IPS-11a (cell line): ENCODE measurements around the gene RAB3B.
"Not testable (repeated sequence)": the region's sequence is repeated elsewhere in the genome, so short reads cannot be mapped to it uniquely, and the experiment has no call there.

ENCODE experiments used
- H3K4me3 ChIP-seq: one replicate; pipeline ENCODE4 v1.5.1; 2013; ENCODE audit warnings: low read depth, low read length, control low read depth

RAB3B gene

DNA sequence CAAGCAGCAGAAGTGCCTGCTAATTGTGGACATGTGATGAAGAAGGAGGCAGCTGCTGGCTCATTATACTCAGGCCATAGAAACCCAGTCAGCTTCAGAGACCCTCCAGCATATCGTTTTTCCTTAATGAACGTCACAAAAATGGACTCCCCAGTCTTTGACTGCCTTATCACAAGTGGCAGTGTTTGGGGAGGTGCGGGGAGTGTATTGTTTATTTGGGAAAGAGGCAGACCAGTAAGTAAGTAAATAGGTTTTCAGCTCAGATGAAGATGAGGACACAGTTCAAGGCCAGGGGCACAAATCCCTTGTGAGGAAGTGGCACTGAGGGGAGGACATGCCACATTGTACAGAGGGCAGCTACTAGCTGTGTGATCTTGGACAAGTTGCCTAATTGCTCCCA is 68.5 kb downstream of the RAB3B start:
- no peak overlapping the region for H3K4me3 ChIP-seq

GRCh38 chr1:51920130-51920529 is 70.4 kb downstream of the RAB3B start:
- H3K4me3 ChIP-seq = no peak overlapping the region

DNA sequence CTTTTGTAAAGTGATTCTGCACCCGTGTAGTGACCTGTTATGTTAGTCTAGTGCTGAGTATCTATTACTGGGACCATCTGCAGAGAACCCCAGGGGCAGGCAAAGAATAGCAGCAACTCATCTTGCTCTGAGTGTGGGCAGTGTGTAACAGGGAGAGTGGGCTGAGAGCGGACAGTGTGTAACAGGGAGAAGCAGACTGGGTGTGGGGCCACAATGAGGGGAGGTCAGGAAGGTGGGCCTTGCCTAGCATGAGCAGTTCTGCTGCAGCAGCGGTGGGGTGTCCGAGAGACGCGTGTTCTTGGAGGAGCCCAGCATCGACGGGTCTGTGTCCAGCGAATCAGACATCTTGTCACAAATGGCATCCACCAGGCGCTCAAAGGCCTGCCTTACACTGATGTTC is 70.8 kb downstream of the RAB3B start:
- H3K4me3 ChIP-seq = no peak overlapping the region

GRCh38 chr1:51916587-51917405 is 73.7 kb downstream of the RAB3B start:
- H3K4me3 ChIP-seq = no peak overlapping the region

DNA sequence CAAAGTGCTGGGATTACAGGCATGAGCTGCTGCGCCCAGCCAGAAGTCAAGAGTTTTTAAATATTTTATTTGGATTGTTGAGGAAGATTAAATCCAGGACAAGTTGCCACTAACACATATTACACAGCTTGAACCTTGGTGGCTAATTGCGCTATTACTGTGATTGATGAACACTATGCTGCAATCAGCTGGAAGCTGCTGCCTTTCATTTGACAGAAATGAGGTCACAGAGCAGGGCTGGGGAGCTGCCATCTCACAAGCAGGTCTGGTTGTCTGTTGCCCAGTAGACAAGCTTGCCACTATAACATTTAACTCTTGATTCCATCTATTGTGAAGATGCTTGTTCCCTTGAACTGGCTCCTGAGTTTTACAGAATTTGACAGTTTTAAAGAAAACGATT is 74.5 kb downstream of the RAB3B start:
- no peak overlapping the region for H3K4me3 ChIP-seq

- H3K4me3 ChIP-seq = no peak overlapping the region
Observed at GRCh38 chr1:51912881-51913280, 77.6 kb downstream of the RAB3B start.

DNA sequence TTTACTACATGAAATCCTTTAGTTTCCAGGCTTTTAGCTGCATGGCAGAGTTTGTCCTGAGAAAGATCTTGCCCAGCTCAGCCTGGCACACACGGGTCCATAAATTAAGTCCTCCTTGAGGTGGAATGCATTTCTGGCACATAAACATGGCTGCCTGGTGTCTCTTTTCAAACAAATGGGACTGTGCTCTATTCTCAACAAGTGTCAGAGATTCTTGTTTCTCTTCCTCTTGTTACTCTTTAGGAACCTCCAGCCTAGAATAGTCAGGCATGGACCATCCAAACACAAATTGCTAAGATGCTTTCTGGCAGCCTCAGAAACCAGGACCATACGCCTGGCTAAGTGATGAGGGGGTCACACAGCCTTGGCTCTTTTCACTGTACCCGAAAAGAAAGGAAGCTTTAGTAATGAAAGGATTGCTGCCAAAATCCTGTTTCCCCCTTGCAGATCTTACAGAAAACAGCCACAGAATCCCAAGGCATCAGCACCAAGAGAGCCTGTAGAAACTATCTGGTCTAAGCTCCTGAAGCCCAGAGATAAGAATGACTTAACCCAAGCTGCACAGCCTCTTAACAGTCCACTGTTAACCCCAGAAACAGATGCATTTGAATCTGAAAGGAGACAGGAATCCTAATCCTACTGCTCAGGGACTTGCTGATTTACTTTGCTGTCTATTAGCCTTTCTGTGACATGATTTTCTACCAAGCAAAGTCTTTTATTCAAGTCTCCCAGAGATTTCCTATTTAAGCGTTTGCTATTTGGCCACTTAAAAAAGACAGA is 80.1 kb downstream of the RAB3B start:
- H3K4me3 ChIP-seq = no peak overlapping the region

GRCh38 chr1:51908499-51908898 is 82.0 kb downstream of the RAB3B start:
- no peak overlapping the region for H3K4me3 ChIP-seq

GRCh38 chr1:51907079-51907702 is 83.3 kb downstream of the RAB3B start:
- no peak overlapping the region for H3K4me3 ChIP-seq

- no peak overlapping the region for H3K4me3 ChIP-seq
Observed at GRCh38 chr1:51906306-51907078, 84.0 kb downstream of the RAB3B start.

DNA sequence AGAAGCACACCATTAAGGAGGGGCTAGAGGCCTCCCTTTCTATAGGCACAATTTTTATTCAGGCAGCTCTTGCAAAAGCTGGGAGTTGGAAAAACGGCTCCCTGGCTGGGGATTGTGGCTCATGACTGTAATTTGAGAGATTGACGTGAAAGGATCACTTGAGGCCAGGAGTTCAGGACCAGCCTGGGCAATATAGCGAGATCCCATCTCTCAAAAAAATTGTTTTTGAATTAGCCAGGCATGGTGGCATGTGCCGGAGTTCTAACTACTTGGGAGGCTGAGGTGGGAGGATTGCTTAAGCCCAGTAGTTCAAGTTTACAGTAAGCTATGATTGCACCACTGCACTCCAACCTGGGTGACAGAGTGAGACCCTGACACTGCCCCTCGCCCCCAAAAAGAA is 88.0 kb downstream of the RAB3B start:
- H3K4me3 ChIP-seq = no peak overlapping the region

- no peak overlapping the region for H3K4me3 ChIP-seq
Observed at GRCh38 chr1:51901151-51901550, 89.3 kb downstream of the RAB3B start.

DNA sequence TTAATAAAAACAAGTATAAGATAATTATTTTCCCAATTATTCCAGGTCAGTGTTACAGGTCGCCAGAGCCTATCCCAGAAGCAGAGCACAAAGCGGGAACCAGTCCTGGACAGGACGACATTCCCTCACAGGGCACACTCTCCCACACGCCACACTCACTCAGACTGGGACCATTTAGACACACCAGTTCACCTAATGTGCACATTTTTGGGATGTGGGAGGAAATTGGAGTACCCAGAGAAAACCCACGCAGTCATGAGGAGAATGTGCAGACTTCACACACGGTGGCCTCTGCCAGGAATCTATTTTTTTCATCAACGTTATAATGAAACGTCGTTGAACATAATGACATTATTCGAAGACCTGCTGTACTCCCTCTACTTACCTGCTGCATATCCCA is 91.5 kb downstream of the RAB3B start:
- no peak overlapping the region for H3K4me3 ChIP-seq

GRCh38 chr1:51898090-51898734 is 92.3 kb downstream of the RAB3B start:
- no peak overlapping the region for H3K4me3 ChIP-seq

DNA sequence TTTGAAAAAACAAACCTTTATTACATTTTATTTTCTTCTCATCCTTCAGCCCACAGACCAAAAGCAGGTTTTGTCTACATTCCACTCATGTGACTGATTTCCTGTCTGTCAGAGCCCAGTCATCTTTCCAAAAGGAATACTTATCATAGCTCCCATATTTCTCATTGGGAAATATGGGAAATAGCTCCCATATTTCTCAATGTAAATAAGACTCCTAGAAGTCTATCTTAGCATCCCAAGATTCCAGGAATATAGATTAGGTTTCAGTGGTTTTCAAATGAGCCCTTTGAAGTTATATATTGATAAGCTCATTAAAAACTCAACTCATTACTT is 92.8 kb downstream of the RAB3B start:
- H3K4me3 ChIP-seq = no peak overlapping the region

DNA sequence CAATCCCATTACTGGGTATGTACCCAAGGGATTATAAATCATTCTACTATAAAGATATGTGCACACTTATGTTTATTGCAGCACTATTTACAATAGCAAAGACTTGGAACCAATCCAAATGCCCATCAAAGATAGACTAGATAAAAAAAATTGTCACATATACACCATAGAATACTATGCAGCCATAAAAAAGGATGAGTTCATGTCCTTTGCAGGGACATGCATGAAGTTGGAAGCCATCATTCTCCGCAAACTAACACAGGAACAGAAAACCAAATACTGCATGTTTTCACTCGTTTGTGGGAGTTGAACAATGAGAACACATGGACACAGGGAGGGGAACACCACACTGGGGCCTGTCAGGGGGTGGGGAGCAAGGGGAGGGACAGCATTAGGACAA is 95.8 kb downstream of the RAB3B start:
- not testable (repeated sequence) for H3K4me3 ChIP-seq

GRCh38 chr1:51878616-51879336 is 111.7 kb downstream of the RAB3B start, which contains the start of gene NRDC:
Gene NRDC, minus strand, starts transcription at chr1:51878727. Its CDS starts 112 bp downstream, at chr1:51878615.
- H3K4me3 ChIP-seq = peak within 1 kb of the TSS; percentile 84

DNA sequence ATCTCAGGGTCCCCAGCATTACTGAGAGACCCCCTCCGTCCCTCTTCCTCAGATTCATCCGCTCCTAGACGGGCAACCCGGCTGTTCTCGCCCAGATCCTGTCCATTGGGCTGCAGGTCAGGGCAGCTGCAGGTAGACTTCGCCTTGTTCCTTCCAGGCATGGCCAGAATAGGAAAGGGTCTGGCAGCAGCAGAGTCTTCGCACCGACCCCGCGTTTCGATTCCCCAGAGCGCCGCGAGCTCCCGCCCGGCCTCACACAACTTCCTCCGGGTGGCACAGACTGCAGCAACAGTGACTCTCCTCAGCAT is 112.2 kb downstream of the RAB3B start:
- H3K4me3 ChIP-seq = peak overlapping the region; percentile 84

- peak overlapping the region; percentile 84 for H3K4me3 ChIP-seq
Observed at GRCh38 chr1:51877434-51878307, 112.8 kb downstream of the RAB3B start.
